SU-DHL-6 (cell line): ENCODE results near the gene SPRYD4.

Experiments
- H2AFZ ChIP-seq: fragments of 200-600 bp; sonication (generic); 2 replicates; pipeline ENCODE4 v1.6.1; 2014; ENCODE audit warnings: low read depth, mild to moderate bottlenecking, moderate library complexity, mixed read lengths, antibody characterized with exemption, low read length; ENCODE audit not compliant: severe bottlenecking
- H3F3A ChIP-seq: fragments of 200-600 bp; shearing (Covaris generic); 2 replicates; pipeline ENCODE4 v1.6.0; 2016; ENCODE audit warnings: antibody characterized with exemption, mild to moderate bottlenecking; ENCODE audit not compliant: insufficient read depth
- H3K27ac ChIP-seq: fragments of 200-600 bp; sonication (generic); 2 replicates; pipeline ENCODE4 v1.5.1; 2016; ENCODE audit warnings: low read depth, mild to moderate bottlenecking, low read length, moderate library complexity, mixed read lengths
- H3K27me3 ChIP-seq: fragments of 200-600 bp; sonication (generic), shearing (Covaris generic); 2 replicates; pipeline ENCODE4 v1.6.0; 2014; ENCODE audit warnings: mild to moderate bottlenecking, low read length
- H3K36me3 ChIP-seq: fragments of 200-600 bp; sonication (generic); 2 replicates; pipeline ENCODE4 v1.6.1; 2014; ENCODE audit warnings: mild to moderate bottlenecking, low read length, mixed read lengths
- H3K4me2 ChIP-seq: fragments of 300-600, 200-600 bp; shearing (Covaris generic), sonication (generic); 2 replicates; pipeline ENCODE4 v1.6.0; 2014; ENCODE audit warnings: low read length, low read depth, mild to moderate bottlenecking; ENCODE audit not compliant: poor library complexity, severe bottlenecking
- H3K4me3 ChIP-seq: fragments of 200-600 bp; sonication (generic); 2 replicates; pipeline ENCODE4 v1.5.1; 2014; ENCODE audit warnings: antibody characterized with exemption, low read length, mild to moderate bottlenecking, mixed read lengths; ENCODE audit not compliant: insufficient read depth, poor library complexity, severe bottlenecking
- H3K79me2 ChIP-seq: fragments of 200-600 bp; sonication (generic); 2 replicates; pipeline ENCODE4 v1.6.1; 2014; ENCODE audit warnings: mild to moderate bottlenecking, low read length, moderate library complexity; ENCODE audit not compliant: insufficient read depth
- H3K9ac ChIP-seq: fragments of 200-600 bp; sonication (generic); 2 replicates; pipeline ENCODE4 v1.7.0; 2014; ENCODE audit warnings: mild to moderate bottlenecking, low read length
- H3K9me2 ChIP-seq: fragments of 200-600 bp; sonication (generic); replicated peaks from 2 replicates; pipeline ENCODE4 v1.6.1; 2014; ENCODE audit warnings: low read length; ENCODE audit not compliant: insufficient read depth
- H3K9me3 ChIP-seq: fragments of 200-600 bp; sonication (generic); 2 replicates; pipeline ENCODE4 v1.6.1; 2014; ENCODE audit warnings: low read length, mixed read lengths; ENCODE audit not compliant: insufficient read depth
- H4K20me1 ChIP-seq: fragments of 200-600 bp; sonication (generic); 2 replicates; pipeline ENCODE4 v1.6.1; 2014; ENCODE audit warnings: low read depth, mild to moderate bottlenecking, antibody characterized with exemption, low read length, moderate library complexity, mixed read lengths
- EZH2phosphoT487 ChIP-seq: fragments of 200-600 bp; sonication (generic), shearing (Covaris generic); conservative IDR thresholded peaks from 2 replicates; pipeline ENCODE4 v1.6.1; 2018; ENCODE audit warnings: mild to moderate bottlenecking, antibody characterized with exemption, low read length, moderate library complexity, mixed read lengths
- TF ChIP-seq, protein P1 (sequence below): fragments of 200-600 bp; sonication (generic); IDR thresholded peaks from one replicate; pipeline ENCODE4 v1.5.1; 2017; ENCODE audit warnings: antibody characterized with exemption, mild to moderate bottlenecking, low read length, moderate library complexity; ENCODE audit not compliant: insufficient read depth, poor library complexity, severe bottlenecking

The SPRYD4 gene

DNA sequence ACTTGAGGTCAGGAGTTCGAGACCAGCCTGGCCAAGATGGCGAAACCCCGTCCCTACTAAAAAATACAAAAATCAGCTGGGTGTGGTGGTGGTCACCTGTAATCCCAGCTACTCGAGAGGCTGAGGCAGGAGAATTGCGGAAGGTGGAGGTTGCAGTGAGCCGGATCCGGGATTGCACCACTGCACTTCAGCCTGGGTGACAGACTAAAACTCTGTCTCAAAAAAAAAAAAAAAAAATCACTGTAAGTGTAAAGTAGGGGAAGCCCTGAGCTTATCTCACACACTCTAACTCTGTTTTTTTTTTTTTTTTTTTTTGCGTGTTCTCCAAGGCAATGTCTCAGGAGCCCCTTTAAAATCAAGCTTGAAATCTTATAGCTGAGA is 52.8 kb downstream of the SPRYD4 start:
- H3K79me2 ChIP-seq = no peaks in the 10 kb centered on the region
- no peaks in the 10 kb centered on the region for H3K9me2 ChIP-seq
- H3K36me3 ChIP-seq = no peaks in the 10 kb centered on the region
- H3K9ac ChIP-seq = peak overlapping the region; percentile 46; the same call in 1 of the 2 replicates
- TF ChIP-seq, protein P1, sequence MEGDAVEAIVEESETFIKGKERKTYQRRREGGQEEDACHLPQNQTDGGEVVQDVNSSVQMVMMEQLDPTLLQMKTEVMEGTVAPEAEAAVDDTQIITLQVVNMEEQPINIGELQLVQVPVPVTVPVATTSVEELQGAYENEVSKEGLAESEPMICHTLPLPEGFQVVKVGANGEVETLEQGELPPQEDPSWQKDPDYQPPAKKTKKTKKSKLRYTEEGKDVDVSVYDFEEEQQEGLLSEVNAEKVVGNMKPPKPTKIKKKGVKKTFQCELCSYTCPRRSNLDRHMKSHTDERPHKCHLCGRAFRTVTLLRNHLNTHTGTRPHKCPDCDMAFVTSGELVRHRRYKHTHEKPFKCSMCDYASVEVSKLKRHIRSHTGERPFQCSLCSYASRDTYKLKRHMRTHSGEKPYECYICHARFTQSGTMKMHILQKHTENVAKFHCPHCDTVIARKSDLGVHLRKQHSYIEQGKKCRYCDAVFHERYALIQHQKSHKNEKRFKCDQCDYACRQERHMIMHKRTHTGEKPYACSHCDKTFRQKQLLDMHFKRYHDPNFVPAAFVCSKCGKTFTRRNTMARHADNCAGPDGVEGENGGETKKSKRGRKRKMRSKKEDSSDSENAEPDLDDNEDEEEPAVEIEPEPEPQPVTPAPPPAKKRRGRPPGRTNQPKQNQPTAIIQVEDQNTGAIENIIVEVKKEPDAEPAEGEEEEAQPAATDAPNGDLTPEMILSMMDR = no peak
- TF ChIP-seq EZH2phosphoT487 = no peak
- no peak overlapping the region for H3K4me3 ChIP-seq
- no peaks in the 10 kb centered on the region for H4K20me1 ChIP-seq
- peak overlapping the region; percentile 50 for H3K4me2 ChIP-seq
- H3K27me3 ChIP-seq = no peaks in the 10 kb centered on the region
- no peak overlapping the region for H3K27ac ChIP-seq
- no peaks in the 10 kb centered on the region for H3K9me3 ChIP-seq
- H3F3A ChIP-seq = no peaks in the 10 kb centered on the region
- H2AFZ ChIP-seq = peak overlapping the region; percentile 64

DNA sequence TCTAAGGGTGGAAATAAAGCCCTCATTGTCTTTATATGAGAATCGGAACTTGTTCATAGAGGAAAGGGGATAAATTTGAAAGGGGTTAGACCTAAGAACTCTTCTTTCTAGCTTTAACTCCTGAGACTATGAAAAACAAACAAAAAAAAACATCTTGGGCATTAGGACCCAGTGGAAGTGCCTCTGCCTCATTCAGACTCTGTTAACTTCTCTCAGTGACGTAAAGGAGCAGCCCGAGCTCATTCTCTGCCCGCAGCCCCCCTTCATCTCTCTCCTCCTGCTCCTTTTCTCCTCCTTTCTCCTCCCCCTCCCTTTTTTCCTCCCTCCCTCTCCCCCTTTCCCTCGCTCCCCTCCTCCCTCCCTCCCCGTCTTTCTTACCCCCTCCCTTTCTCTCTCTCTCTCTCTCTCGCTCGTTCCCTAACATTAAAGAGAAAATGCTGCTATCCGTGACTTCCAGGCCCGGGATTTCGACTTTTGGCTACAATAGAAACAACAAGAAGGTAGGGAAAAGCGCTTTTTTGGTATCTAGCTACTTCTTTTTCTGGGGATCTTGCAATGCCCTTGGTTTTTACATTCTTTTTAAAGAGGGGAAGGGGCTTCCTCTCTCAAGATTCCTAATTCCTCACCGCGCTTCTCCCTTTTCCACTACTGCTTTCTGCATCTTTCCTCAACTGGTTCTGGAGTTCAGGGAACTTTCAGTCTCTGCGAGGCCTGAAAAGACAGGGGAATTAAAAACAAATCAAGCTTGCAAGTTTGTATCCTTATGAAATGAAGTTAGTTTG is 53.4 kb downstream of the SPRYD4 start, which contains the start of gene RBMS2:
TSS of gene RBMS2 (plus strand) at position 231 of the 782 bp plus-strand sequence. CDS start at position 435, 204 bp downstream.
- Histone ChIP-seq H4K20me1 (no peaks in the 10 kb centered on the region), H3K9me3 (no peaks in the 10 kb centered on the region), H3K36me3 (no peaks in the 10 kb centered on the region), H3K79me2 (no peaks in the 10 kb centered on the region), H3K27me3 (no peaks in the 10 kb centered on the region), H3K4me3 (peak within 1 kb of the TSS; percentile 43), H3K4me2 (peak within 1 kb of the TSS; percentile 50), H3K27ac (no peak within 1 kb of the TSS), H3K9me2 (no peaks in the 10 kb centered on the region), H2AFZ (peak within 1 kb of the TSS; percentile 64), H3F3A (no peaks in the 10 kb centered on the region), H3K9ac (peak within 1 kb of the TSS; percentile 46)
- TF ChIP-seq, protein P1 = no peak
- no peak for TF ChIP-seq EZH2phosphoT487

DNA sequence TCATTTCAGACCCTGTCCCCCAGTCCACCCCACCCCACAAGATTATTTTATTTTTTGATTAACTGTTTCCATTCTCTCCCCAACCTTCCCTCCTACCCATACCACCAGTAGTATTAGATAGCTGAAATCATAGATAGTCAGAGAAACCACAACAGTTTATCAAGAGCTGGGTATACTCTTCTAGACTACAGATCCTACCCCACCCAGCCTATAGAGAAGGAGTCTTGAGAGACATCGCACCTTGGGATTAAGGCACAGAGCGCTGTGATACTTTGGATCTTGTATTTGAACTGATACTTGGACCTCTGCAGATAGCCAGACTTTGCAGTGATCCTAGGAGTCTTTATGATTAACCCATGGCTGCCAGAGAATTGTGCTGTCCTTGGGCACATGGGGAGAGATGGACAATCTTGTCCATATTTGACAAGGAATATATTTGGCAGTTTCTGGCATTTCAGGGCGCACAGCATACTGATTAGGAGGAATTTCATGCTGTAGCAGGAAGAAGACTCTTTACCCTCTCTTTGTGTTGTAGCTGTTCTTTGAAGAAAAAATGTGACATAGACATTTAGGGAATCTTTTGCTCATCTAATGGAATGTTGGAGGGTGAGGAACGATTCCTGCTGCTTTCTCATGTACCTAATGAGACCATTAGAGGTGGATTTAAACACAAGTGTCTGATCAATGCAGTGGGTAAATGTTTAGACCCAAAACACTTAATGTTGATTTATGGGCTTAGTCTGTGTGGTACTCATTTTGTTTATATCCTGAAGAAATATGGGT is 54.2 kb downstream of the SPRYD4 start:
- peak overlapping the region; percentile 46; the same call in 1 of the 2 replicates for H3K9ac ChIP-seq
- no peaks in the 10 kb centered on the region for H3F3A ChIP-seq
- H4K20me1 ChIP-seq = no peaks in the 10 kb centered on the region
- H3K9me3 ChIP-seq = no peaks in the 10 kb centered on the region
- H3K36me3 ChIP-seq = no peaks in the 10 kb centered on the region
- H3K4me3 ChIP-seq = no peak overlapping the region
- H3K4me2 ChIP-seq = peak overlapping the region; percentile 50
- no peaks in the 10 kb centered on the region for H3K9me2 ChIP-seq
- TF ChIP-seq, protein P1 = no peak
- TF ChIP-seq EZH2phosphoT487 = no peak
- H2AFZ ChIP-seq = no peak overlapping the region
- no peaks in the 10 kb centered on the region for H3K27me3 ChIP-seq
- H3K27ac ChIP-seq = no peak overlapping the region
- no peaks in the 10 kb centered on the region for H3K79me2 ChIP-seq
